GM18526 (cell line): ENCODE results near the gene TOX2.

ENCODE experiments used
- POLR2A ChIP-seq: IDR thresholded peaks from 3 replicates; pipeline ENCODE4 v1.6.1; 2011; ENCODE audit not compliant: insufficient read length; ENCODE audit errors: extremely low read depth

Gene TOX2

GRCh38 chr20:44067650-44068081, 153.0 kb downstream of the TOX2 start:
- no peak for TF ChIP-seq POLR2A

- no peak for TF ChIP-seq POLR2A
These were observed 153.9 kb downstream of the TOX2 start for GRCh38 chr20:44068316-44069201.

GRCh38 chr20:44069203-44070011, 154.8 kb downstream of the TOX2 start:
- no peak for TF ChIP-seq POLR2A

GRCh38 chr20:44070139-44070900, 155.7 kb downstream of the TOX2 start:
- no peak for TF ChIP-seq POLR2A

- TF ChIP-seq POLR2A, result no peak
These were observed 156.4 kb downstream of the TOX2 start for GRCh38 chr20:44071057-44071456.

GRCh38 chr20:44071526-44072111, 157.0 kb downstream of the TOX2 start:
- TF ChIP-seq POLR2A, result no peak

- no peak for TF ChIP-seq POLR2A
These were observed 157.7 kb downstream of the TOX2 start for GRCh38 chr20:44072384-44072783.

GRCh38 chr20:44073011-44073674, 158.5 kb downstream of the TOX2 start:
- no peak for TF ChIP-seq POLR2A

- no peak for TF ChIP-seq POLR2A
These were observed 159.0 kb downstream of the TOX2 start for GRCh38 chr20:44073675-44074071.

GRCh38 chr20:44074252-44075151, 159.8 kb downstream of the TOX2 start:
- no peak for TF ChIP-seq POLR2A

- no peak for TF ChIP-seq POLR2A
These were observed 160.7 kb downstream of the TOX2 start for GRCh38 chr20:44075191-44075949.

- TF ChIP-seq POLR2A, result no peak
These were observed 161.2 kb downstream of the TOX2 start for GRCh38 chr20:44075950-44076232.

- no peak for TF ChIP-seq POLR2A
These were observed 164.6 kb downstream of the TOX2 start for GRCh38 chr20:44079291-44079690.
